SIG-M5 (cell line): ENCODE data around the gene GSE1.

Experiments
- DNase-seq: peaks from one replicate; lab custom pipeline; 2025; lab: John Stamatoyannopoulos, UW

The GSE1 gene

GRCh38 chr16:85634747-85635544 is 21.8 kb downstream of the GSE1 start:
- DNase-seq, result no peak

- no peak for DNase-seq
Measured at GRCh38 chr16:85635545-85636140, 22.5 kb downstream of the GSE1 start.

- DNase-seq, result no peak
Measured at GRCh38 chr16:85636234-85636812, 23.2 kb downstream of the GSE1 start.

GRCh38 chr16:85637061-85637807 is 24.1 kb downstream of the GSE1 start:
- DNase-seq, result no peak

- no peak for DNase-seq
Measured at GRCh38 chr16:85637808-85638647, 24.9 kb downstream of the GSE1 start.

- DNase-seq, result no peak
Measured at GRCh38 chr16:85638695-85639409, 25.7 kb downstream of the GSE1 start.

- no peak for DNase-seq
Measured at GRCh38 chr16:85639529-85640253, 26.6 kb downstream of the GSE1 start.

- DNase-seq, result no peak
Measured at GRCh38 chr16:85640254-85640558, 27.1 kb downstream of the GSE1 start.

GRCh38 chr16:85640585-85640984 is 27.5 kb downstream of the GSE1 start:
- DNase-seq, result no peak

GRCh38 chr16:85641305-85641704 is 28.2 kb downstream of the GSE1 start:
- DNase-seq, result no peak

- DNase-seq, result no peak
Measured at GRCh38 chr16:85641776-85642176, 28.7 kb downstream of the GSE1 start.

- no peak for DNase-seq
Measured at GRCh38 chr16:85642762-85643358, 29.7 kb downstream of the GSE1 start.

- DNase-seq, result no peak
Measured at GRCh38 chr16:85643631-85644030, 30.5 kb downstream of the GSE1 start.

- DNase-seq, result no peak
Measured at GRCh38 chr16:85644093-85644712, 31.1 kb downstream of the GSE1 start.

- no peak for DNase-seq
Measured at GRCh38 chr16:85645021-85645589, 32.0 kb downstream of the GSE1 start.

GRCh38 chr16:85646358-85646907 is 33.3 kb downstream of the GSE1 start:
- no peak for DNase-seq

GRCh38 chr16:85646976-85647375 is 33.9 kb downstream of the GSE1 start:
- DNase-seq, result no peak

- no peak for DNase-seq
Measured at GRCh38 chr16:85648070-85648714, 35.1 kb downstream of the GSE1 start.

- DNase-seq, result no peak
Measured at GRCh38 chr16:85648805-85649204, 35.7 kb downstream of the GSE1 start.
